ENCODE data around the gene NOTUM. TPM values are rescaled to one million over a fixed set of nuclear protein-coding genes. Genes with fewer than 3 reads are reported as not detected.

Gene NOTUM
- total and polyA plus RNA-seq, 2 donors (not counting 1 experiment from before 2014, with no cell fraction given): 0.02 to 0.50 TPM

DNA sequence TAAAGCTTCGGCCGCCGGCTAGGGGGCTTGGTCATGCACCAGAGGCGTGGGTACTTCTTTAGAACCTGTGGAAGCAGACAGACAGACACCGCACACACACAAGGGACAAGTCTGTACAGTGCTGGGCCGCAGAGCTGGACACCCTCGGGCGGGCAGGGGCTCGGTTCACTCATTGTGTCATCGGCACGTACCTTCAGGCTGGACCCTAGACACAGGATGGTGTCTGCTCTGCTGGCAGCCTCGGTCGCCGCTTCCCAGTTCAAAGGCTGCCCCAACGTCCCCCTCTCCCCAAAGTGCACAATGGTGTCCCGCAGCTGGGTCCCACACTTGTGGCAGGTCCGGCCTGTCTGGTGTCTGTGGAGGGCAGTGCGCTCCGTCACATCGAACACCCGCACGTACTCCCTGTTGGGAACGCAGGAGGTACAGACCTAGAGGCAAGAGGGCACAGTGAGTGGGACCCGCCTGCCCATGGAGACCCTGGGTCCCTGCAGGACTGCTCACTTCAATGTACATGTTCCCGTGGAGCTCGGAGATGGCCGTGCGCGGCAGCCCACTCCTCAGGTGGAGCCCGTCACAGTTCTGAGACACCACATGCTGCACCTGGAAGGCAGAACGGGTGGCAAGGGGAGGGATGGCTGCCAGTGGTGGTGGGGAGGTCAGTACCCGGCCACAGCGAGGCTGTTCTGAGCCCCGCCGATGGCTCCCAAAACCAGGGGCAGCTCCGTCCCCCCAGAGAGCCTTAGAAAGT lies 46.7 kb downstream of the NOTUM start:
- Histone ChIP-seq H3K9me3 (ENCODE audit: control insufficient read depth, insufficient read depth, low read depth, low read length) (no peaks in the 10 kb centered on the region), H4K20me1 (ENCODE audit: control insufficient read depth, extremely low read depth, insufficient read depth, low read length) (no peaks in the 10 kb centered on the region), H3K36me3 (ENCODE audit: control insufficient read depth, insufficient read depth, low read length) (peaks cover 34% of the 10 kb centered on the region), H2AFZ (ENCODE audit: low read length) (no peak overlapping the region), H3K27ac (ENCODE audit: insufficient read depth, low read length) (no peak overlapping the region), H3K4me3 (replicated peaks in 1 of 4; ENCODE audit: control extremely low read depth in 1 of 4, insufficient read depth in 1 of 4, low read depth in 3 of 4, low read length in 4 of 4) (no peak overlapping the region), H3K9ac (ENCODE audit: insufficient read depth, low read length) (no peak overlapping the region), H3K4me1 (ENCODE audit: control insufficient read depth, extremely low read depth, insufficient read depth, low read length) (peaks cover 13% of the 10 kb centered on the region), H3K4me2 (ENCODE audit: extremely low read depth, insufficient read depth, low read length) (no peak overlapping the region), H3K79me2 (ENCODE audit: control insufficient read depth, insufficient read depth, low read length) (peaks cover 27% of the 10 kb centered on the region), H3K27me3 (ENCODE audit: control insufficient read depth, insufficient read depth, low read length) (no peaks in the 10 kb centered on the region)
- DNase-seq (ENCODE audit: low read depth in 2 of 2): no peak
- TF ChIP-seq EZH2 (IDR thresholded peaks at IDR 0.05; ENCODE audit: low read length, missing control alignments): no peak
- TF ChIP-seq, protein P1, sequence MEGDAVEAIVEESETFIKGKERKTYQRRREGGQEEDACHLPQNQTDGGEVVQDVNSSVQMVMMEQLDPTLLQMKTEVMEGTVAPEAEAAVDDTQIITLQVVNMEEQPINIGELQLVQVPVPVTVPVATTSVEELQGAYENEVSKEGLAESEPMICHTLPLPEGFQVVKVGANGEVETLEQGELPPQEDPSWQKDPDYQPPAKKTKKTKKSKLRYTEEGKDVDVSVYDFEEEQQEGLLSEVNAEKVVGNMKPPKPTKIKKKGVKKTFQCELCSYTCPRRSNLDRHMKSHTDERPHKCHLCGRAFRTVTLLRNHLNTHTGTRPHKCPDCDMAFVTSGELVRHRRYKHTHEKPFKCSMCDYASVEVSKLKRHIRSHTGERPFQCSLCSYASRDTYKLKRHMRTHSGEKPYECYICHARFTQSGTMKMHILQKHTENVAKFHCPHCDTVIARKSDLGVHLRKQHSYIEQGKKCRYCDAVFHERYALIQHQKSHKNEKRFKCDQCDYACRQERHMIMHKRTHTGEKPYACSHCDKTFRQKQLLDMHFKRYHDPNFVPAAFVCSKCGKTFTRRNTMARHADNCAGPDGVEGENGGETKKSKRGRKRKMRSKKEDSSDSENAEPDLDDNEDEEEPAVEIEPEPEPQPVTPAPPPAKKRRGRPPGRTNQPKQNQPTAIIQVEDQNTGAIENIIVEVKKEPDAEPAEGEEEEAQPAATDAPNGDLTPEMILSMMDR (conservative IDR thresholded peaks at IDR 0.05 in 1 of 2, IDR thresholded peaks at IDR 0.05 in 1 of 2; ENCODE audit: low read depth in 1 of 2, low read length in 2 of 2): no peak

DNA sequence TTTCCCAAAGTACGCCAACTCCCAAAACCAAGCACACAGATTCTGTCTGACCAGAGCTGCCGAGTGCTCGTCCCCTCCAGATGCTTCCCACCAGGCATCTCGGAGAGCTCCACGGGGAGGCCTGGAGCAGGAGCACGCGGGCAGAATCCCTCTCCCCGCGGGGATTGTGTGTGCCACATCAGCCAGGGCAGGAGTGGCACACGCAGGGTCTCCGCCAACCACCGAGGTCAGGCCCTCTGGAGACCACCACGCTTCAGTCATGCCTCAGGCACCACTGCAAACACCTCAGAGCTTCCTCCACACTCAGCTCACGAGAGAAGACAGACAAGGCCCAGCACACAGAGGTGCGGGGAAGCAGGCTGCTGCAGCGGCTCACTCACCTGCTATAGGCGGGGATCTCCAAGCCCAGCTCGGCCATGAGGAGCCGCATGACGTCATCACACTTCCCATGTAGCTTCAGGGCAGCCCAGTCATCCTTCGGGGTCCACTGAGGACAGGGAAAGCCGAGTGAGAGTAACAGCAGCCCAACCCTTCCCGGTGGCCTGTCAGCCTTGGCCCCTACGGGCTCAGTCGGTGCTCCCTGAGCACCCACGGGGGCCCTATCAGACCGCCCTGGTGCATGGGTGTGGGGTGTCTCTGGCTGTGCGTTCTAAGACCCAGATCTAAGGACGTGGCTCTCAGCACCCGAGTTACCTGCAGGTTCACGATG lies 47.4 kb downstream of the NOTUM start:
- TF ChIP-seq, protein P1 (conservative IDR thresholded peaks at IDR 0.05 in 1 of 2, IDR thresholded peaks at IDR 0.05 in 1 of 2; ENCODE audit: low read depth in 1 of 2, low read length in 2 of 2): no peak
- no peak for TF ChIP-seq EZH2 (IDR thresholded peaks at IDR 0.05; ENCODE audit: low read length, missing control alignments)
- Histone ChIP-seq H3K9ac (ENCODE audit: insufficient read depth, low read length) (no peak overlapping the region), H3K4me2 (ENCODE audit: extremely low read depth, insufficient read depth, low read length) (no peak overlapping the region), H3K27ac (ENCODE audit: insufficient read depth, low read length) (no peak overlapping the region), H3K4me1 (ENCODE audit: control insufficient read depth, extremely low read depth, insufficient read depth, low read length) (peaks cover 13% of the 10 kb centered on the region), H3K79me2 (ENCODE audit: control insufficient read depth, insufficient read depth, low read length) (peaks cover 22% of the 10 kb centered on the region), H3K4me3 (replicated peaks in 1 of 4; ENCODE audit: control extremely low read depth in 1 of 4, insufficient read depth in 1 of 4, low read depth in 3 of 4, low read length in 4 of 4) (no peak overlapping the region), H3K9me3 (ENCODE audit: control insufficient read depth, insufficient read depth, low read depth, low read length) (no peaks in the 10 kb centered on the region), H3K36me3 (ENCODE audit: control insufficient read depth, insufficient read depth, low read length) (peaks cover 36% of the 10 kb centered on the region), H4K20me1 (ENCODE audit: control insufficient read depth, extremely low read depth, insufficient read depth, low read length) (no peaks in the 10 kb centered on the region), H3K27me3 (ENCODE audit: control insufficient read depth, insufficient read depth, low read length) (no peaks in the 10 kb centered on the region), H2AFZ (ENCODE audit: low read length) (no peak overlapping the region)
- no peak for DNase-seq (ENCODE audit: low read depth in 2 of 2)

DNA sequence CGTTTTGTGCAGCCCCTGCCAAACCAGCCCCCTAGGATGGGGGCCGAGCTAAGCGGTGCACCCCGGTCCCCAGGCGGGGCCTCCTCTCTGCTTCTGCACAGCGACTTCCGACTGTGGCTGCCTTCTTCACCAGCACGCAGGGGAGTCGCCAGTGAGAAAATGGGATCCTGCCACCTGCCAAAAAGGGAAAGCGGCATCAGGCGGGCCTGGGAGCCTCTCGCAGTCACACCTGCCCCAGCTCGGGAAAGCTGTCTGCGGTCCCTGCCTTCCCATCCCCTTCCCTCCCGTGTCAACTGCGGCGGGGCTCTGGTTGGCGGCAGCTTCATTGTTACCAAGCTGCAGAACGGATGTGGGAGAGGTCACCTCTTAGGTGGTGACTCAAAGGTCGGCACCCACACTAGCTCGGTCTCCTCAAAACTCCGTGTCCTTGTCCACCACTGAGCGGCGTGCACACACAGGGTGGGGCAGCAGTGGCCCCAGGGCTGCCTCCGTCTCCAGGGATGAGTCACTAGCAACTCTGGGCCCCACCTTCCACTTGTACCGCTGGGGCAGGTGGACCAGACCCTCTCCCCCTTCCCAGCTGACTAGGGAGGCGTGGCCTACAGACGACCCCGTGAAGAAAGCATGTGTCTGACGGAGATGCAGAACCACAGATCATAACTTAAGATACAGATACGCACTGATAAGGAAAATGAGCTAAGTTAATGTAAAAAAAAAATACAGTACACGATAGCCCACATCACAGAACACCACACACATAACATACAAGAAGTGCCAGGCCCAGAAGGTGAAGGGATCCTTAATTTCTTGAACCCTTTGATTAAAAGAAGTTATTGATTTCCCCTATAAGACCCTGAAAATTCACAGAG lies 48.3 kb downstream of the NOTUM start:
- DNase-seq (ENCODE audit: low read depth in 2 of 2): no peak
- no peaks in the 10 kb centered on the region for H4K20me1 ChIP-seq (ENCODE audit: control insufficient read depth, extremely low read depth, insufficient read depth, low read length)
- H3K9me3 ChIP-seq (ENCODE audit: control insufficient read depth, insufficient read depth, low read depth, low read length): no peaks in the 10 kb centered on the region
- no peak for TF ChIP-seq EZH2 (IDR thresholded peaks at IDR 0.05; ENCODE audit: low read length, missing control alignments)
- TF ChIP-seq, protein P1 (conservative IDR thresholded peaks at IDR 0.05 in 1 of 2, IDR thresholded peaks at IDR 0.05 in 1 of 2; ENCODE audit: low read depth in 1 of 2, low read length in 2 of 2): no peak
- H2AFZ ChIP-seq (ENCODE audit: low read length): no peak overlapping the region
- peaks cover 22% of the 10 kb centered on the region for H3K79me2 ChIP-seq (ENCODE audit: control insufficient read depth, insufficient read depth, low read length)
- H3K4me1 ChIP-seq (ENCODE audit: control insufficient read depth, extremely low read depth, insufficient read depth, low read length): peaks cover 13% of the 10 kb centered on the region
- no peaks in the 10 kb centered on the region for H3K27me3 ChIP-seq (ENCODE audit: control insufficient read depth, insufficient read depth, low read length)
- H3K4me3 ChIP-seq (replicated peaks in 1 of 4; ENCODE audit: control extremely low read depth in 1 of 4, insufficient read depth in 1 of 4, low read depth in 3 of 4, low read length in 4 of 4): no peak overlapping the region
- H3K27ac ChIP-seq (ENCODE audit: insufficient read depth, low read length): no peak overlapping the region
- no peak overlapping the region for H3K9ac ChIP-seq (ENCODE audit: insufficient read depth, low read length)
- H3K4me2 ChIP-seq (ENCODE audit: extremely low read depth, insufficient read depth, low read length): no peak overlapping the region
- peaks cover 41% of the 10 kb centered on the region for H3K36me3 ChIP-seq (ENCODE audit: control insufficient read depth, insufficient read depth, low read length)
